H9 (cell line): ENCODE measurements around the gene ZNF175. TPM values are rescaled to one million over a fixed set of nuclear protein-coding genes. Genes with fewer than 3 reads are reported as not detected.

Experiments used
- DNase-seq: peaks from one replicate; pipeline ENCODE4 v3.0.0-alpha.2; 2017
- H2AFZ ChIP-seq: one replicate; pipeline ENCODE4 v1.6.1; 2013; ENCODE audit warnings: mild to moderate bottlenecking, low read length, control low read depth, moderate library complexity
- H2AK5ac ChIP-seq: 2 replicates; pipeline ENCODE4 v1.6.1; 2013; ENCODE audit warnings: low read length, control low read depth, mixed read lengths; ENCODE audit not compliant: insufficient read length
- H2BK120ac ChIP-seq: one replicate; pipeline ENCODE4 v1.6.1; 2013; ENCODE audit warnings: low read depth, mild to moderate bottlenecking, low read length, control low read depth, inconsistent platforms; ENCODE audit not compliant: poor library complexity, severe bottlenecking
- H2BK12ac ChIP-seq: 2 replicates; pipeline ENCODE4 v1.6.1; 2013; ENCODE audit warnings: low read length, control low read depth, mixed read lengths, low read depth; ENCODE audit not compliant: insufficient read length
- H2BK15ac ChIP-seq: 2 replicates; pipeline ENCODE4 v1.6.1; 2013; ENCODE audit warnings: low read depth, low read length, control low read depth
- H2BK20ac ChIP-seq: one replicate; pipeline ENCODE4 v1.6.1; 2013; ENCODE audit warnings: low read depth, mild to moderate bottlenecking, low read length, control low read depth, inconsistent platforms; ENCODE audit not compliant: poor library complexity, severe bottlenecking
- H2BK5ac ChIP-seq: 2 replicates; pipeline ENCODE4 v1.6.1; 2013; ENCODE audit warnings: low read length, control low read depth, mixed read lengths; ENCODE audit not compliant: insufficient read length
- H3K14ac ChIP-seq: 2 replicates; pipeline ENCODE4 v1.6.1; 2013; ENCODE audit warnings: low read length, control low read depth; ENCODE audit not compliant: insufficient read depth
- H3K18ac ChIP-seq: 2 replicates; pipeline ENCODE4 v1.6.1; 2013; ENCODE audit warnings: low read depth, mild to moderate bottlenecking, mixed read lengths, low read length, control low read depth; ENCODE audit not compliant: insufficient read length
- H3K23ac ChIP-seq: 2 replicates; pipeline ENCODE4 v1.6.1; 2013; ENCODE audit warnings: low read length, control low read depth, mixed read lengths, low read depth; ENCODE audit not compliant: insufficient read length
- H3K23me2 ChIP-seq: 2 replicates; pipeline ENCODE4 v1.6.1; 2013; ENCODE audit warnings: low read depth, mild to moderate bottlenecking, mixed read lengths, low read length, control low read depth; ENCODE audit not compliant: insufficient read length, poor library complexity, severe bottlenecking
- H3K27ac ChIP-seq: 2 replicates; pipeline ENCODE4 v1.5.1; 2013; ENCODE audit warnings: low read length, control low read depth, mixed read lengths, low read depth; ENCODE audit not compliant: insufficient read length
- H3K27me3 ChIP-seq: 2 replicates; pipeline ENCODE4 v1.6.1; 2013; ENCODE audit warnings: low read length, control low read depth, inconsistent platforms; ENCODE audit not compliant: insufficient read depth
- H3K4ac ChIP-seq: 2 replicates; pipeline ENCODE4 v1.6.1; 2013; ENCODE audit warnings: low read depth, mild to moderate bottlenecking, control low read depth, inconsistent platforms, low read length, moderate library complexity
- H3K4me1 ChIP-seq: 2 replicates; pipeline ENCODE4 v1.6.1; 2013; ENCODE audit warnings: low read length, control low read depth, inconsistent platforms; ENCODE audit not compliant: insufficient read depth
- H3K4me2 ChIP-seq: 2 replicates; pipeline ENCODE4 v1.6.1; 2013; ENCODE audit warnings: low read length, control low read depth, mixed read lengths; ENCODE audit not compliant: insufficient read length, insufficient read depth
- H3K56ac ChIP-seq: 2 replicates; pipeline ENCODE4 v1.6.1; 2013; ENCODE audit warnings: low read depth, mild to moderate bottlenecking, mixed read lengths, low read length, control low read depth; ENCODE audit not compliant: insufficient read length
- H3K79me1 ChIP-seq: 2 replicates; pipeline ENCODE4 v1.6.1; 2013; ENCODE audit warnings: low read depth, mild to moderate bottlenecking, moderate library complexity, low read length, control low read depth, inconsistent platforms; ENCODE audit not compliant: insufficient read depth, poor library complexity, severe bottlenecking
- H3K79me2 ChIP-seq: 2 replicates; pipeline ENCODE4 v1.6.1; 2013; ENCODE audit warnings: low read length, control low read depth, inconsistent platforms; ENCODE audit not compliant: insufficient read depth
- H3K9ac ChIP-seq: 2 replicates; pipeline ENCODE4 v1.6.1; 2013; ENCODE audit warnings: low read length, control low read depth, mixed read lengths; ENCODE audit not compliant: insufficient read length; ENCODE audit errors: extremely low read depth
- H3K9me3 ChIP-seq: one replicate; pipeline ENCODE4 v1.6.1; 2013; ENCODE audit warnings: low read depth, low read length, inconsistent platforms; ENCODE audit not compliant: control insufficient read depth
- H3T11ph ChIP-seq: one replicate; pipeline ENCODE4 v1.6.1; 2013; ENCODE audit warnings: mild to moderate bottlenecking, low read length, control low read depth, inconsistent platforms
- H4K20me1 ChIP-seq: one replicate; pipeline ENCODE4 v1.6.1; 2013; ENCODE audit not compliant: control insufficient read depth, insufficient read length, insufficient read depth
- H4K5ac ChIP-seq: 2 replicates; pipeline ENCODE4 v1.6.1; 2013; ENCODE audit warnings: low read depth, mild to moderate bottlenecking, mixed read lengths, low read length, control low read depth; ENCODE audit not compliant: insufficient read length
- H4K8ac ChIP-seq: replicated peaks from 2 replicates; pipeline ENCODE4 v1.6.1; 2013; ENCODE audit warnings: low read length, control low read depth, mixed read lengths, low read depth; ENCODE audit not compliant: insufficient read length
- H4K91ac ChIP-seq: 2 replicates; pipeline ENCODE4 v1.6.1; 2013; ENCODE audit warnings: low read depth, mild to moderate bottlenecking, moderate library complexity, mixed read lengths, low read length, control low read depth; ENCODE audit not compliant: insufficient read length
- H3K27ac Mint-ChIP-seq, 3 experiments: 2 replicates in 2 of 3; 3 replicates in 1 of 3; pipeline ENCODE4 v1.8.0; 2020 to 2021; ENCODE audit warnings: mixed read lengths in 3 of 3, mild to moderate bottlenecking in 1 of 3, moderate library complexity in 1 of 3
- H3K27me3 Mint-ChIP-seq: 2 replicates; pipeline ENCODE4 v1.8.0; 2021; ENCODE audit warnings: low read depth, mild to moderate bottlenecking, moderate library complexity, mixed read lengths
- H3K36me3 Mint-ChIP-seq, 3 experiments: 2 replicates in 2 of 3; 3 replicates in 1 of 3; pipeline ENCODE4 v1.8.0; 2020 to 2021; ENCODE audit warnings: low read depth in 3 of 3, mixed read lengths in 3 of 3; ENCODE audit not compliant: insufficient read depth in 1 of 3
- H3K4me1 Mint-ChIP-seq, 2 experiments: 2 replicates each; pipeline ENCODE4 v1.8.0; 2020; ENCODE audit warnings: mixed read lengths in 2 of 2
- H3K4me3 Mint-ChIP-seq, 2 experiments: 2 replicates in 1 of 2; 3 replicates in 1 of 2; pipeline ENCODE4 v1.8.0; 2020 to 2021; ENCODE audit warnings: mild to moderate bottlenecking in 2 of 2, mixed read lengths in 2 of 2, moderate library complexity in 1 of 2
- H3K9me3 Mint-ChIP-seq, 2 experiments: 2 replicates in 1 of 2; 3 replicates in 1 of 2; pipeline ENCODE4 v1.8.0; 2020; ENCODE audit warnings: mild to moderate bottlenecking in 2 of 2, mixed read lengths in 2 of 2, moderate library complexity in 1 of 2
- WGBS: extraction: QIAGEN DNeasy Blood & Tissue Kit; methylation state at CpG from one replicate; pipeline ENCODE4 v1.1.7; 2013; ENCODE audit warnings: missing lambda C conversion rate, low lambda C conversion rate, mixed read lengths; ENCODE audit not compliant: insufficient read length; ENCODE audit errors: extremely low coverage; 5-methylcytosine and 5-hydroxymethylcytosine counted together
- total RNA-seq: library from RNA; stranded (reverse); gene quantifications from 2 replicates; pipeline ENCODE4 v1.2.1, GENCODE V29; 2021
- TF ChIP-seq, protein P1 (sequence below): fragments of 200-600 bp; sonication (generic); conservative IDR thresholded peaks from 3 replicates; pipeline ENCODE4 v1.8.0; 2021; ENCODE audit warnings: antibody characterized with exemption, mild to moderate bottlenecking

Gene ZNF175
- total RNA-seq, 1 experiment from 2014 or later = 10.7 TPM

DNA sequence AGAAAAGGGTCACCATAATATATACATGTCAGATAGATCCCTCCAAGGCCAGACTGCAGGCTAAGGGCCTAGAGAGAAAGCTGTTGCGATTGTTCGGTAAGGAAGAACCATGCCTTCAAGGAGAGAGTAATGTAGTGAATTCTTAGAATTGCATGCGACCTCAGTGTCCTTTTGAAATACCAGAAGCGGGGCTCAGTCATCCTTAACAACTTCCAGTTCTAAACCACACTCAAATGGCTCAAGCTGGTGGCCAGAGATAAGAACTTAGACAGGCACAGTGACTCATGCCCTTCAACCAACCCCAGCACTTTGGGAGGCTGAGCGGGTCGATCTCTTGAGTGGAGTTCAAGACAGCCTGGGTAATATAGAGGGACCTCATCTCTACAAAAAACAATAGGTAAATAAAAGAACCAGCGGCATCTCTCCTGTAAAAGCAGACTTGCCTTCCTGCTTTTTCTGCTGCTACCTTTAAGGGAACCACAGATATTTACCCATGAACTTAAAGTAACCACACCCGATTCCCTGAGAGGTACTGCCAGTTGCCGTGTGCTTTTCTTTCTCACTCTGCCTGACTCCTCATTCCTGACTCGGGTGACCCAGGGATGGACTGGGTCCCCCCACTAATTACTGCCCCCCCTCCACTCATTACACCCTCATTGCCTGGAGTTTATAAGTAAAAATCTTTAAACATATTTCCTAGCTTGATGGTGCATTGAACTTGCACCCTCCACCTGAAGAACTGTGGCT lies 24.3 kb upstream of the ZNF175 start:
- H3K27me3 ChIP-seq = no peaks in the 10 kb centered on the region
- DNase-seq = no peak
- H3K4me3 Mint-ChIP-seq = no peak overlapping the region
- H3K4ac ChIP-seq = no peak overlapping the region
- H3K4me1 Mint-ChIP-seq = no peaks in the 10 kb centered on the region
- H2BK12ac ChIP-seq = no peak overlapping the region
- peaks cover 0 to 12% (median 0%) of the 10 kb centered on the region in 3 experiments; a peak in 3 of 7 replicates for H3K36me3 Mint-ChIP-seq
- no peak overlapping the region for H2BK20ac ChIP-seq
- no peak overlapping the region for H3K4me2 ChIP-seq
- H3K9ac ChIP-seq = no peak overlapping the region
- peaks cover 67% of the 10 kb centered on the region for H3K27me3 Mint-ChIP-seq
- no peak overlapping the region for H3K18ac ChIP-seq
- no peak overlapping the region for H3K23ac ChIP-seq
- H4K20me1 ChIP-seq = no peaks in the 10 kb centered on the region
- no peak overlapping the region for H3K14ac ChIP-seq
- H3K27ac Mint-ChIP-seq = no peak overlapping the region
- no CpG with 5 or more reads among the region's 10 CpGs for WGBS
- no peak overlapping the region for H4K5ac ChIP-seq
- H3T11ph ChIP-seq = no peak overlapping the region
- no peaks in the 10 kb centered on the region for H3K4me1 ChIP-seq
- H4K91ac ChIP-seq = no peak overlapping the region
- no peak overlapping the region for H4K8ac ChIP-seq
- no peak overlapping the region for H3K27ac ChIP-seq
- TF ChIP-seq, protein P1, sequence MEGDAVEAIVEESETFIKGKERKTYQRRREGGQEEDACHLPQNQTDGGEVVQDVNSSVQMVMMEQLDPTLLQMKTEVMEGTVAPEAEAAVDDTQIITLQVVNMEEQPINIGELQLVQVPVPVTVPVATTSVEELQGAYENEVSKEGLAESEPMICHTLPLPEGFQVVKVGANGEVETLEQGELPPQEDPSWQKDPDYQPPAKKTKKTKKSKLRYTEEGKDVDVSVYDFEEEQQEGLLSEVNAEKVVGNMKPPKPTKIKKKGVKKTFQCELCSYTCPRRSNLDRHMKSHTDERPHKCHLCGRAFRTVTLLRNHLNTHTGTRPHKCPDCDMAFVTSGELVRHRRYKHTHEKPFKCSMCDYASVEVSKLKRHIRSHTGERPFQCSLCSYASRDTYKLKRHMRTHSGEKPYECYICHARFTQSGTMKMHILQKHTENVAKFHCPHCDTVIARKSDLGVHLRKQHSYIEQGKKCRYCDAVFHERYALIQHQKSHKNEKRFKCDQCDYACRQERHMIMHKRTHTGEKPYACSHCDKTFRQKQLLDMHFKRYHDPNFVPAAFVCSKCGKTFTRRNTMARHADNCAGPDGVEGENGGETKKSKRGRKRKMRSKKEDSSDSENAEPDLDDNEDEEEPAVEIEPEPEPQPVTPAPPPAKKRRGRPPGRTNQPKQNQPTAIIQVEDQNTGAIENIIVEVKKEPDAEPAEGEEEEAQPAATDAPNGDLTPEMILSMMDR = no peak
- H3K56ac ChIP-seq = no peak overlapping the region
- peaks cover 58 to 97% of the 10 kb centered on the region in 2 experiments for H3K9me3 Mint-ChIP-seq
- no peak overlapping the region for H2AK5ac ChIP-seq
- H2BK15ac ChIP-seq = no peak overlapping the region
- no peaks in the 10 kb centered on the region for H3K79me1 ChIP-seq
- no peaks in the 10 kb centered on the region for H3K23me2 ChIP-seq
- no peak overlapping the region for H2AFZ ChIP-seq
- no peaks in the 10 kb centered on the region for H3K9me3 ChIP-seq
- no peaks in the 10 kb centered on the region for H3K79me2 ChIP-seq
- no peak overlapping the region for H2BK120ac ChIP-seq
- no peak overlapping the region for H2BK5ac ChIP-seq
